G401.6 (cell line): Measurements from ENCODE around the gene HEATR9.

Experiments used
- FAIRE-seq: peaks from 2 replicates; lab custom pipeline; 2012; peaks lifted over from hg19 to GRCh38; lab: Jason Lieb, UNC

HEATR9 gene

GRCh38 chr17:35808962-35809854 is 59.5 kb downstream of the HEATR9 start, which contains the start of gene TAF15:
TSS of gene TAF15 (plus strand) at chr17:35809484. CDS start at chr17:35809570, 86 bp downstream.
- no peak for FAIRE-seq

GRCh38 chr17:35808240-35808961 is 60.3 kb downstream of the HEATR9 start:
- no peak for FAIRE-seq

GRCh38 chr17:35807371-35808144 is 61.1 kb downstream of the HEATR9 start:
- FAIRE-seq = no peak
